Stomach (tissue), 19 donors: ENCODE data around the gene XRN1. TPM values are rescaled to one million over a fixed set of nuclear protein-coding genes. Genes with fewer than 3 reads are reported as not detected.

Source experiments
- DNase-seq, 2 donors: peaks; one replicate each; pipeline versions ENCODE4 v3.0.0 to v3.0.0-alpha.2; 2013 to 2019
- H3K27ac ChIP-seq, 5 donors: fragments of 200-600 bp in 4 of 5; sonication (generic) in 4 of 5; one replicate each; pipeline ENCODE4 v1.5.1; 2013 to 2019; ENCODE audit warnings: mild to moderate bottlenecking in 1 of 5, moderate library complexity in 1 of 5
- H3K27me3 ChIP-seq, 3 donors: fragments of 200-600 bp; sonication (generic); one replicate each; pipeline ENCODE4 v1.5.1; 2017 to 2019; ENCODE audit warnings: mixed run types in 1 of 3
- H3K36me3 ChIP-seq, 4 donors: fragments of 200-600 bp; sonication (generic); 1 replicate in 3 of 4; 2 replicates in 1 of 4; pipeline ENCODE4 v1.5.1; 2016 to 2019
- H3K4me1 ChIP-seq, 4 donors: fragments of 200-600 bp; sonication (generic); one replicate each; pipeline ENCODE4 v1.5.1; 2016 to 2019
- H3K4me3 ChIP-seq, 4 donors: fragments of 200-600 bp; sonication (generic) in 3 of 4; one replicate each; pipeline ENCODE4 v1.5.1; 2016 to 2019; ENCODE audit warnings: mild to moderate bottlenecking in 1 of 4
- H3K9me3 ChIP-seq, 4 donors: fragments of 200-600 bp; sonication (generic); one replicate each; pipeline ENCODE4 v1.5.1; 2016 to 2019
- EP300 ChIP-seq: sonication (generic); formaldehyde crosslinking; IDR thresholded peaks from one replicate; pipeline ENCODE4 v1.6.1; 2017; ENCODE audit warnings: antibody characterized with exemption
- POLR2A ChIP-seq, 4 donors: fragments of 450-650 bp; IDR thresholded peaks; one replicate each; pipeline ENCODE4 v1.6.1; 2016; ENCODE audit warnings: antibody characterized with exemption in 4 of 4, control low read depth in 2 of 4, mild to moderate bottlenecking in 1 of 4, moderate library complexity in 1 of 4
- POLR2AphosphoS5 ChIP-seq, 3 donors: sonication (generic); formaldehyde crosslinking; IDR thresholded peaks; one replicate each; pipeline ENCODE4 v1.6.1; 2016; ENCODE audit warnings: antibody characterized with exemption in 3 of 3
- WGBS, 5 donors: extraction: QIAGEN DNeasy Blood & Tissue Kit in 3 of 5; methylation state at CpG; one replicate each; pipeline versions ENCODE4 v1.1.5 to v1.1.7; 2013 to 2018; 5-methylcytosine and 5-hydroxymethylcytosine counted together
- intact Hi-C: fragments of 100-400 bp; cut with DNase I; formaldehyde crosslinking; loops from one replicate; pipeline ENCODE4 v1.15.1; 2023; ENCODE audit warnings: low total_unique reads
- long read RNA-seq, 10 donors: transcript quantifications; one replicate each; lab custom pipeline, GENCODE V29; 2026
- polyA plus RNA-seq, 3 donors: library from polyadenylated mRNA; stranded (reverse); fragments of 200-250 nt; gene quantifications; one replicate each; pipeline ENCODE4 v1.2.3, GENCODE V29; 2013
- total RNA-seq, 5 donors: library from RNA; depleted of rRNA; stranded (reverse); fragments of >200 nt; gene quantifications; one replicate each; pipeline versions ENCODE4 v1.1.0 to v1.2.3, GENCODE V29; 2014 to 2016
- TF ChIP-seq, protein P1 (sequence below), 7 experiments: fragments of 450-650 bp in 4 of 7; fragments of 200-600 bp in 3 of 7; sonication (generic) in 3 of 7; IDR thresholded peaks; one replicate each; pipeline ENCODE4 v1.5.1; 2016 to 2019; ENCODE audit warnings: antibody characterized with exemption in 7 of 7, control low read depth in 2 of 7, mild to moderate bottlenecking in 1 of 7
- donor health status: healthy with polysubstance abuse.
- donor health status: Bipolar disorder and iron deficiency.
- donor health status: healthy.

XRN1 gene, protein sequence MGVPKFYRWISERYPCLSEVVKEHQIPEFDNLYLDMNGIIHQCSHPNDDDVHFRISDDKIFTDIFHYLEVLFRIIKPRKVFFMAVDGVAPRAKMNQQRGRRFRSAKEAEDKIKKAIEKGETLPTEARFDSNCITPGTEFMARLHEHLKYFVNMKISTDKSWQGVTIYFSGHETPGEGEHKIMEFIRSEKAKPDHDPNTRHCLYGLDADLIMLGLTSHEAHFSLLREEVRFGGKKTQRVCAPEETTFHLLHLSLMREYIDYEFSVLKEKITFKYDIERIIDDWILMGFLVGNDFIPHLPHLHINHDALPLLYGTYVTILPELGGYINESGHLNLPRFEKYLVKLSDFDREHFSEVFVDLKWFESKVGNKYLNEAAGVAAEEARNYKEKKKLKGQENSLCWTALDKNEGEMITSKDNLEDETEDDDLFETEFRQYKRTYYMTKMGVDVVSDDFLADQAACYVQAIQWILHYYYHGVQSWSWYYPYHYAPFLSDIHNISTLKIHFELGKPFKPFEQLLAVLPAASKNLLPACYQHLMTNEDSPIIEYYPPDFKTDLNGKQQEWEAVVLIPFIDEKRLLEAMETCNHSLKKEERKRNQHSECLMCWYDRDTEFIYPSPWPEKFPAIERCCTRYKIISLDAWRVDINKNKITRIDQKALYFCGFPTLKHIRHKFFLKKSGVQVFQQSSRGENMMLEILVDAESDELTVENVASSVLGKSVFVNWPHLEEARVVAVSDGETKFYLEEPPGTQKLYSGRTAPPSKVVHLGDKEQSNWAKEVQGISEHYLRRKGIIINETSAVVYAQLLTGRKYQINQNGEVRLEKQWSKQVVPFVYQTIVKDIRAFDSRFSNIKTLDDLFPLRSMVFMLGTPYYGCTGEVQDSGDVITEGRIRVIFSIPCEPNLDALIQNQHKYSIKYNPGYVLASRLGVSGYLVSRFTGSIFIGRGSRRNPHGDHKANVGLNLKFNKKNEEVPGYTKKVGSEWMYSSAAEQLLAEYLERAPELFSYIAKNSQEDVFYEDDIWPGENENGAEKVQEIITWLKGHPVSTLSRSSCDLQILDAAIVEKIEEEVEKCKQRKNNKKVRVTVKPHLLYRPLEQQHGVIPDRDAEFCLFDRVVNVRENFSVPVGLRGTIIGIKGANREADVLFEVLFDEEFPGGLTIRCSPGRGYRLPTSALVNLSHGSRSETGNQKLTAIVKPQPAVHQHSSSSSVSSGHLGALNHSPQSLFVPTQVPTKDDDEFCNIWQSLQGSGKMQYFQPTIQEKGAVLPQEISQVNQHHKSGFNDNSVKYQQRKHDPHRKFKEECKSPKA (N-terminal part only)
- total RNA-seq (100 to 1,000 TPM in 1 of 5 donors, 10 to 100 TPM in 4; 23.8 to 122 (median 29.2) TPM), polyA plus RNA-seq (1 to 10 TPM; 2.3 to 4.6 (median 3.0) TPM)
- long read RNA-seq, donor 1, result 0 reads
- long read RNA-seq, donor 2, result 0 reads
- long read RNA-seq, donor 3, partial matches to known transcripts, result 0 of 1 reads
- long read RNA-seq, donor 3, other reads (novel, unspliced or antisense), result 0 of 1 reads
- long read RNA-seq, donor 4, result 0 reads
- long read RNA-seq, donor 5, result 0 reads
- long read RNA-seq, donor 6, result 0 reads
- long read RNA-seq, donor 7, partial matches to known transcripts, result 0 of 1 reads
- long read RNA-seq, donor 7, other reads (novel, unspliced or antisense), result 0 of 1 reads
- long read RNA-seq, donor 8, partial matches to known transcripts, result 0 of 1 reads
- long read RNA-seq, donor 8, other reads (novel, unspliced or antisense), result 0 of 1 reads
- long read RNA-seq, donor 9, partial matches to known transcripts, result 0 of 1 reads
- long read RNA-seq, donor 9, other reads (novel, unspliced or antisense), result 0 of 1 reads
- long read RNA-seq, donor 10, partial matches to known transcripts, result 0 of 1 reads
- long read RNA-seq, donor 10, other reads (novel, unspliced or antisense), result 0 of 1 reads

DNA sequence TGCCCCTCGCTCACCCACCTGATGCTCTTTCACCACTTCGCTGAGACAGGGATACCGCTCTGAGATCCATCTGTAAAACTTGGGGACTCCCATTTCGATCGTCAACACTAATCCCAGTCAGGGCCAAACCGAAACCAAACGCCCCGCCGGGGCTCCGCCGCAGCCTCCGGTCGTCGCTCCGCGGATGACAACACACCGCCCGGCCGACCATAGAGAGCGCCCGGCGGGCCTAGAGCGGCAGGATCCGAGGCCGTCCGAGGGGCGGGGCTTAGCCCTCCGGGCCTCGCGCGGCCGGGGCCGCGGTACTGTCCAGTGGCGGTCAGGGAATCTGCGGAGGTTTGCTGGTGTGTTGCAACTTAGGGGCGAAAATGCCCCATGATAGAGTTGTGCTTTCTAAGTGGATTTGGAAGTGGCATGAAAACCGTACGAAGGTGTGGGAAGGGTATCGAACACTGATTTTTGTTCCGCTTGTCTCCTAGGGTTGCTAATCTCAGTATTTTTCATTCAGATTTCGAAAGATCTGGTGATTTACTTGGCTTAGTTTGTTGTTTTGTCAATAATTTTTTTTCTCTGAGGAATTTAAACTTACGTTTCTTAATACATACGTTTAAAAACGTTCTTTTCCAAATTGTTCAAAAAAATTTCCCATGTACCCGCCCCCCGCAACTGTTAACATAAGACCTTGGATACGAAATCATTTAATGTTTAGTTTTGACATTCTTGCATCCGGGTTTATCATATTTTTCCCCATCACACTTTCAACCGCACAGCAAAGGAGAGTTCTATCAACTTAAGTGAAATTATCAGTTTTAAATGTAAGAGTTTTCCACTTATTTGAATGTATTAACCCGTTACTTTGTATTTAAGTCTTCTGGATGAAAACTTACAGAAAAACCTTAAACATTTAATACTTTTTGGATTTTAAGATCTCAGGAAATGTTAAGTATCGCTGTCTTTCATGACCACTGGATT lies at the start of gene XRN1:
TSS of gene XRN1 (minus strand) at position 186 of the 972 bp plus-strand sequence. CDS start at position 93, 93 bp downstream.
- TF ChIP-seq EP300 (no peak), POLR2AphosphoS5 (IDR thresholded peaks at IDR 0.05) (peak; percentile 71 to 89 (median 74))
- peak within 1 kb of the TSS; percentile 80 to 100 (median 98) for H3K27ac ChIP-seq
- 3 to 6% (median 4%) methylated on average over 35 to 52 of the region's 52 CpGs for WGBS, 5 donors
- peaks cover 9 to 44% (median 31%) of the 10 kb centered on the region in 4 donors for H3K4me1 ChIP-seq
- H3K4me3 ChIP-seq, result peak within 1 kb of the TSS; percentile 71 to 97 (median 86)
- intact Hi-C loops, result no loop called here
- DNase-seq, result peak; percentile 96 to 98
- no peaks in the 10 kb centered on the region for H3K9me3 ChIP-seq
- H3K27me3 ChIP-seq, result no peaks in the 10 kb centered on the region
- H3K36me3 ChIP-seq, result peaks cover 0 to 32% (median 30%) of the 10 kb centered on the region in 4 donors

DNA sequence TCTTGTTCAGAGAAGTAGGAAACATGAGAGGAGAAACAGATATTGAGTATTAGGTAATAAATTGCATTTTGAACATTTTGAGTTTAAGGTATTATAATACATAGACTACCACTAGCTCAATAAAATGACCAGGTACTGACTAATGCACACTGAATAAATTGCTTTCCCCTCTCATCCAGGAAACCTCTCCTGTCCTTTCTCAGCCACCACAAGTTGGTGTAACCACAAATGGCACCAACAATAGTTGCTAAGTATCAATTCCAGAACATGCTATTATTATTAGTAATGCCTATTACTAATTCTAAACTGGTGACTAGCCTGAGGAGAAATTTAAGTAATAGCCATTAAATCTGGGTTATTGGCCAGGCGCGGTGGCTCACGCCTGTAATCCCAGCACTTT lies 47.3 kb upstream of the XRN1 start:
- WGBS, 5 donors, result 76 to 100% (median 93%) methylated on average over 3 of the region's 3 CpGs
- Histone ChIP-seq H3K4me3 (no peak overlapping the region), H3K4me1 (no peaks in the 10 kb centered on the region), H3K27me3 (no peaks in the 10 kb centered on the region), H3K27ac (no peak overlapping the region), H3K9me3 (no peaks in the 10 kb centered on the region), H3K36me3 (peaks cover 11 to 93% (median 90%) of the 10 kb centered on the region in 4 donors)
- intact Hi-C loops, result no loop called here
- no peak for DNase-seq
- TF ChIP-seq EP300 (no peak), POLR2A (IDR thresholded peaks at IDR 0.05) (no peak), POLR2AphosphoS5 (IDR thresholded peaks at IDR 0.05) (no peak)
- TF ChIP-seq, protein P1, sequence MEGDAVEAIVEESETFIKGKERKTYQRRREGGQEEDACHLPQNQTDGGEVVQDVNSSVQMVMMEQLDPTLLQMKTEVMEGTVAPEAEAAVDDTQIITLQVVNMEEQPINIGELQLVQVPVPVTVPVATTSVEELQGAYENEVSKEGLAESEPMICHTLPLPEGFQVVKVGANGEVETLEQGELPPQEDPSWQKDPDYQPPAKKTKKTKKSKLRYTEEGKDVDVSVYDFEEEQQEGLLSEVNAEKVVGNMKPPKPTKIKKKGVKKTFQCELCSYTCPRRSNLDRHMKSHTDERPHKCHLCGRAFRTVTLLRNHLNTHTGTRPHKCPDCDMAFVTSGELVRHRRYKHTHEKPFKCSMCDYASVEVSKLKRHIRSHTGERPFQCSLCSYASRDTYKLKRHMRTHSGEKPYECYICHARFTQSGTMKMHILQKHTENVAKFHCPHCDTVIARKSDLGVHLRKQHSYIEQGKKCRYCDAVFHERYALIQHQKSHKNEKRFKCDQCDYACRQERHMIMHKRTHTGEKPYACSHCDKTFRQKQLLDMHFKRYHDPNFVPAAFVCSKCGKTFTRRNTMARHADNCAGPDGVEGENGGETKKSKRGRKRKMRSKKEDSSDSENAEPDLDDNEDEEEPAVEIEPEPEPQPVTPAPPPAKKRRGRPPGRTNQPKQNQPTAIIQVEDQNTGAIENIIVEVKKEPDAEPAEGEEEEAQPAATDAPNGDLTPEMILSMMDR (IDR thresholded peaks at IDR 0.05), result no peak

DNA sequence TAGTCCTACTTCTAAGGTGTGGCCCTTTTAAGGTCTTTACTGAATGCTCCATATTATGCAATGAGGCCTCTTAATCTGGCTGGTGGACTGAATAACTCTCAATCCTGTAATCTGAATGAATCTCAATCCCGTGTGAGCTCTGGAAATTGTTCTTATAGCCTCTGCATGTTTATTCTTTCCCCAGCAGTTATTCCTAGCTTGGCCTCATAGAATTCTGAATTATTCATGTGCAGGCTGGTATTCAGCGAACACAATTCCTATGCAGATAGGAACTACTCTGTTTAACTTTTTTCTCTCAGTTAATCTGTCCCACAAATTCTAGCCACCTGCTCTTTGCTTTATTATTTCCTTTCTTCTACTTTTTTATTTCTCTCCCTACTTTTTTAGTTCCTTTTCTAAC lies 44.3 kb upstream of the XRN1 start:
- intact Hi-C loops, result no loop called here
- WGBS, 5 donors, result 94 to 100% (median 96%) methylated on average over 2 of the region's 2 CpGs
- H3K27ac ChIP-seq, result no peak overlapping the region

More for the DNA sequence above, 44.3 kb upstream of the XRN1 start:
- TF ChIP-seq, protein P1 (IDR thresholded peaks at IDR 0.05), result no peak
- TF ChIP-seq EP300 (no peak), POLR2AphosphoS5 (IDR thresholded peaks at IDR 0.05) (no peak), POLR2A (IDR thresholded peaks at IDR 0.05) (no peak)
- no peak overlapping the region for H3K4me3 ChIP-seq
- no peaks in the 10 kb centered on the region for H3K27me3 ChIP-seq
- peaks cover 6 to 95% (median 94%) of the 10 kb centered on the region in 4 donors for H3K36me3 ChIP-seq
- no peak for DNase-seq
- H3K4me1 ChIP-seq, result no peaks in the 10 kb centered on the region
- H3K9me3 ChIP-seq, result no peaks in the 10 kb centered on the region
